GM13977 (cell line): ENCODE data around the gene CYP19A1.

Source experiments
- DNase-seq: peaks from one replicate; pipeline ENCODE4 v3.0.0; 2012; ENCODE audit warnings: low spot score
- CTCF ChIP-seq: IDR thresholded peaks from 2 replicates; pipeline ENCODE4 v1.5.1; 2012; ENCODE audit warnings: mild to moderate bottlenecking, control low read depth; ENCODE audit not compliant: insufficient read depth; ENCODE audit errors: extremely low read depth, missing control alignments
- in situ Hi-C: fragments of 300-500 bp; cut with MboI; formaldehyde crosslinking; loops from one replicate; pipeline ENCODE4 v1.12.0; 2022; ENCODE audit warnings: low sequenced_read_pairs, low pct_unique_long_range_greater_than_20kb, mixed read lengths, inconsistent platforms; ENCODE audit not compliant: unreplicated experiment

CYP19A1 gene

DNA sequence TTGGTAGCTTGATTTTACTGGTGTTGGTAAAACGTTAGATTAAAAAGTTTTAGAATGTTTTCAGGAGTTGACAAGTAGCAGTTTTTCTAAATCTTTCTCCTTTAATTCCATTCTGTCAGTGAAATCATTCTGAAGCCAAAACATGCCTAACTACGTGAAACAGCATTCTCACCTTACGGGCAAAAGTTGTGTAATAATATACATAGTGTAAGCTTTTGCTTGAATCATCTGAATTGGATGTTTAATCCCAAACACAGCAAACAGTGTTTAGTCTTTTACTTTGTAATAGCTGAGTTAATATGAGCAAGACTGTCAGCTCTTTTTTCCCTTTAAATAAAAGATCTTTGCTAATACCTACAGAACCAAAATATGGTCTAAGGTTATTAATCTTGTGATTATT is 100.6 kb downstream of the CYP19A1 start:
- in situ Hi-C loops = no loop called here
- DNase-seq = no peak

GRCh38 chr15:51234176-51234927 is 104.0 kb downstream of the CYP19A1 start:
- DNase-seq = no peak
- no peak for TF ChIP-seq CTCF
- in situ Hi-C loops = no loop called here

More for the DNA sequence above, 100.6 kb downstream of the CYP19A1 start:
- TF ChIP-seq CTCF = no peak

DNA sequence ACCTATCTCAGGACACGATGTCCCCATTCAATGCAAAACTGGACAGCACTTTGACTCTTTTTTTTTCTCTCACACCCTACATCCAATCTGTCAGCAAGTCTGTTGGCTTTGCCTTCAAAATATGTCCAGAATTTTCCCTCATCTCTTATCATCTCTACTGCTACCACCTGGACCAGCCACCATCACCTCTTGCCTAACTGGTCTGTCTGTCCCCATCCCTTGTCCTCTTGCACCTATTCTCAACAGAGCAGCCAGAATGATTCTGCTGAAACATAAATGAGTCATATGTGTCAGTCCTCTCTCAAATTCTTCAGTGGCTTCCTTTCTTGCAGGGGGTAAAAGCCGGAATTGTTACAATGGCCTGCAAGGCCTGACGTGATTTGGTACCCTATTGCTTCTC is 105.8 kb downstream of the CYP19A1 start:
- DNase-seq = no peak
- no peak for TF ChIP-seq CTCF
- in situ Hi-C loops = no loop called here

- TF ChIP-seq CTCF = peak; percentile 49
- peak; percentile 43 for DNase-seq
- in situ Hi-C loops = no loop called here
Observed at GRCh38 chr15:51229907-51230330, 108.5 kb downstream of the CYP19A1 start.

GRCh38 chr15:51227940-51228732 is 110.3 kb downstream of the CYP19A1 start:
- no peak for TF ChIP-seq CTCF
- DNase-seq = peak; percentile 76

GRCh38 chr15:51226576-51227210 is 111.7 kb downstream of the CYP19A1 start:
- in situ Hi-C loops = no loop called here
- no peak for TF ChIP-seq CTCF
- no peak for DNase-seq

More at GRCh38 chr15:51227940-51228732, 110.3 kb downstream of the CYP19A1 start:
- in situ Hi-C loops = no loop called here
